Muscle of leg (tissue), 11 donors: Measurements from ENCODE around the gene PLEKHG2. TPM values are rescaled to one million over a fixed set of nuclear protein-coding genes. Genes with fewer than 3 reads are reported as not detected.

Experiments
- DNase-seq: peaks from one replicate; pipeline ENCODE4 v3.0.0; 2013
- H3K27ac ChIP-seq: one replicate; pipeline ENCODE4 v1.5.1; 2013; ENCODE audit warnings: mild to moderate bottlenecking, low read length, control low read depth
- H3K27me3 ChIP-seq: one replicate; pipeline ENCODE4 v1.6.1; 2013; ENCODE audit warnings: low read length; ENCODE audit not compliant: control insufficient read depth, insufficient read depth
- H3K36me3 ChIP-seq: one replicate; pipeline ENCODE4 v1.6.1; 2013; ENCODE audit warnings: low read length; ENCODE audit not compliant: control insufficient read depth, insufficient read depth
- H3K4me1 ChIP-seq: one replicate; pipeline ENCODE4 v1.6.1; 2013; ENCODE audit warnings: low read length; ENCODE audit not compliant: control insufficient read depth, insufficient read depth
- H3K4me3 ChIP-seq: one replicate; pipeline ENCODE4 v1.5.1; 2013; ENCODE audit warnings: low read length, control low read depth
- H3K9me3 ChIP-seq: replicated peaks from 2 replicates; pipeline ENCODE4 v1.6.1; 2013; ENCODE audit warnings: low read depth, low read length; ENCODE audit not compliant: control insufficient read depth
- WGBS: methylation state at CpG from one replicate; pipeline ENCODE4 v1.1.5; 2013; ENCODE audit warnings: missing lambda C conversion rate; ENCODE audit not compliant: insufficient coverage; 5-methylcytosine and 5-hydroxymethylcytosine counted together
- polyA plus RNA-seq, 8 donors: library from polyadenylated mRNA; unstranded; fragments of 120-200 nt; gene quantifications; one replicate each; pipeline versions ENCODE4 v1.2.1 to v1.2.3, GENCODE V29; 2013; ENCODE audit warnings: inconsistent platforms in 1 of 8, low replicate concordance in 1 of 8; ENCODE audit not compliant: insufficient read length in 8 of 8, insufficient read depth in 1 of 8
- total RNA-seq: library from RNA; stranded (reverse); fragments of 120-200 nt; gene quantifications from one replicate; pipeline ENCODE4 v1.2.4, GENCODE V29; 2013

PLEKHG2 gene
- total and polyA plus RNA-seq, 9 donors, result 21.2 to 65.3 (median 50.0) TPM

GRCh38 chr19:39434123-39435076, 21.9 kb downstream of the PLEKHG2 start:
- H3K4me3 ChIP-seq, result peak overlapping the region; percentile 86
- WGBS, result 69% methylated on average over 7 of the region's 10 CpGs
- peaks cover 35% of the 10 kb centered on the region for H3K36me3 ChIP-seq
- H3K27ac ChIP-seq, result peak overlapping the region; percentile 0
- H3K9me3 ChIP-seq, result no peaks in the 10 kb centered on the region
- H3K4me1 ChIP-seq, result peaks cover 30% of the 10 kb centered on the region
- no peak for DNase-seq
- no peaks in the 10 kb centered on the region for H3K27me3 ChIP-seq

- Histone ChIP-seq H3K4me3 (peak within 1 kb of the TSS; percentile 86), H3K4me1 (peaks cover 30% of the 10 kb centered on the region), H3K27ac (peak within 1 kb of the TSS; percentile 96), H3K27me3 (no peaks in the 10 kb centered on the region), H3K9me3 (no peaks in the 10 kb centered on the region), H3K36me3 (peaks cover 35% of the 10 kb centered on the region)
- peak; percentile 99 for DNase-seq
- under 1% methylated on average over 59 of the region's 61 CpGs for WGBS
Measured at GRCh38 chr19:39435499-39436349, 23.3 kb downstream of the PLEKHG2 start, which contains the start of gene RPS16. RPS16 (minus strand) TSS chr19:39435949; CDS start chr19:39435895, 54 bp downstream.

GRCh38 chr19:39436350-39436716, 23.9 kb downstream of the PLEKHG2 start:
- Histone ChIP-seq H3K4me1 (peaks cover 25% of the 10 kb centered on the region), H3K9me3 (no peaks in the 10 kb centered on the region), H3K27me3 (no peaks in the 10 kb centered on the region), H3K4me3 (peak overlapping the region; percentile 45), H3K27ac (peak overlapping the region; percentile 96), H3K36me3 (peaks cover 30% of the 10 kb centered on the region)
- DNase-seq, result no peak
- WGBS, result 6% methylated on average over 2 of the region's 2 CpGs

GRCh38 chr19:39438270-39438934, 25.9 kb downstream of the PLEKHG2 start:
- no peaks in the 10 kb centered on the region for H3K9me3 ChIP-seq
- no peak for DNase-seq
- peaks cover 25% of the 10 kb centered on the region for H3K4me1 ChIP-seq
- H3K27me3 ChIP-seq, result no peaks in the 10 kb centered on the region
- no peak overlapping the region for H3K4me3 ChIP-seq
- WGBS, result 72% methylated on average over 2 of the region's 9 CpGs
- H3K27ac ChIP-seq, result no peak overlapping the region
- H3K36me3 ChIP-seq, result peaks cover 15% of the 10 kb centered on the region

GRCh38 chr19:39444598-39445195, 32.2 kb downstream of the PLEKHG2 start:
- Histone ChIP-seq H3K4me3 (peak overlapping the region; percentile 98), H3K27me3 (no peaks in the 10 kb centered on the region), H3K36me3 (peaks cover 22% of the 10 kb centered on the region), H3K27ac (peak overlapping the region; percentile 97), H3K9me3 (no peaks in the 10 kb centered on the region), H3K4me1 (peaks cover 16% of the 10 kb centered on the region)
- WGBS, result 0% methylated on average over 2 of the region's 17 CpGs
- peak; percentile 56 for DNase-seq

GRCh38 chr19:39445196-39446111, 33.0 kb downstream of the PLEKHG2 start, which contains the start of gene SUPT5H:
SUPT5H (plus strand) TSS chr19:39445582; CDS start chr19:39445891, 309 bp downstream.
- peak; percentile 98 for DNase-seq
- no peaks in the 10 kb centered on the region for H3K9me3 ChIP-seq
- H3K4me3 ChIP-seq, result peak within 1 kb of the TSS; percentile 98
- H3K4me1 ChIP-seq, result peaks cover 16% of the 10 kb centered on the region
- H3K27ac ChIP-seq, result peak within 1 kb of the TSS; percentile 97
- WGBS, result 0% methylated on average over 65 of the region's 68 CpGs
- no peaks in the 10 kb centered on the region for H3K27me3 ChIP-seq
- peaks cover 22% of the 10 kb centered on the region for H3K36me3 ChIP-seq

GRCh38 chr19:39446365-39447084, 34.1 kb downstream of the PLEKHG2 start:
- Histone ChIP-seq H3K4me3 (peak overlapping the region; percentile 98), H3K9me3 (no peaks in the 10 kb centered on the region), H3K27me3 (no peaks in the 10 kb centered on the region), H3K27ac (no peak overlapping the region), H3K4me1 (peaks cover 16% of the 10 kb centered on the region), H3K36me3 (peaks cover 22% of the 10 kb centered on the region)
- WGBS, result 88% methylated on average over 10 of the region's 16 CpGs
- DNase-seq, result no peak

GRCh38 chr19:39448271-39448670, 35.8 kb downstream of the PLEKHG2 start:
- Histone ChIP-seq H3K27ac (no peak overlapping the region), H3K27me3 (no peaks in the 10 kb centered on the region), H3K4me1 (peaks cover 16% of the 10 kb centered on the region), H3K36me3 (peaks cover 38% of the 10 kb centered on the region), H3K9me3 (no peaks in the 10 kb centered on the region), H3K4me3 (no peak overlapping the region)
- no peak for DNase-seq
- 75% methylated on average over 3 of the region's 3 CpGs for WGBS
